HUES6 (cell line): Measurements from ENCODE around the gene TRAF3.

Source experiments
- H3K27ac ChIP-seq: 2 replicates; pipeline ENCODE4 v1.7.0; 2013; ENCODE audit warnings: low read depth, mild to moderate bottlenecking, low read length, inconsistent platforms
- H3K27me3 ChIP-seq: 2 replicates; pipeline ENCODE4 v1.6.1; 2013; ENCODE audit warnings: low read length; ENCODE audit not compliant: control insufficient read depth, insufficient read depth
- H3K36me3 ChIP-seq: 2 replicates; pipeline ENCODE4 v1.6.1; 2013; ENCODE audit warnings: low read length; ENCODE audit not compliant: control insufficient read depth, insufficient read depth
- H3K4me1 ChIP-seq: 2 replicates; pipeline ENCODE4 v1.6.1; 2013; ENCODE audit warnings: low read length; ENCODE audit not compliant: control insufficient read depth, insufficient read depth
- H3K4me3 ChIP-seq: 2 replicates; pipeline ENCODE4 v1.5.1; 2013; ENCODE audit warnings: low read depth, low read length
- H3K9ac ChIP-seq: one replicate; pipeline ENCODE4 v1.6.1; 2013; ENCODE audit warnings: mild to moderate bottlenecking, low read length
- H3K9me3 ChIP-seq: 2 replicates; pipeline ENCODE4 v1.6.1; 2013; ENCODE audit warnings: low read depth, low read length; ENCODE audit not compliant: control insufficient read depth, insufficient read depth

TRAF3 gene

DNA sequence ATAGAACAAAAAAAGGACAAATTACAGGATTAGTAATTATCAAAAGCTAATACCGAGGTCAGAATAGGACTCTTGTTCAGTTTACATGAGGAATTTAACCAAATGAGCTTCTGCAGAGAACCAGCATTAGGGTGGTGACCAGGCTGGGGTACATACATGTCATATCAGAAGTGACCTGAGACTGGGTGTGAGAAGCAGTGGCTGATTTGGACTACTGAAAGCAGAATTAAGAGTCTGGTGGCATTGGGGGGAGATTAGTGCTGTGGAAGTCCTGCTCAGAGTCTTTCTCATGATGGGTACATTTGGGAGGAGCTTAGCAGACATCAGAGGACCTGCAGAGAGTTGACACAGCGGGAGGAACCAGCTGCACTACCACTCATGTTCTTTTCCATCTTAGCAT, 21.7 kb downstream of the TRAF3 start:
- H3K27me3 ChIP-seq = no peaks in the 10 kb centered on the region
- H3K9me3 ChIP-seq = peaks cover 4% of the 10 kb centered on the region; the same call in 1 of the 2 replicates
- no peak overlapping the region for H3K27ac ChIP-seq
- H3K4me3 ChIP-seq = no peak overlapping the region
- no peak overlapping the region for H3K9ac ChIP-seq
- no peaks in the 10 kb centered on the region for H3K36me3 ChIP-seq
- peaks cover 5% of the 10 kb centered on the region; the same call in 1 of the 2 replicates for H3K4me1 ChIP-seq

DNA sequence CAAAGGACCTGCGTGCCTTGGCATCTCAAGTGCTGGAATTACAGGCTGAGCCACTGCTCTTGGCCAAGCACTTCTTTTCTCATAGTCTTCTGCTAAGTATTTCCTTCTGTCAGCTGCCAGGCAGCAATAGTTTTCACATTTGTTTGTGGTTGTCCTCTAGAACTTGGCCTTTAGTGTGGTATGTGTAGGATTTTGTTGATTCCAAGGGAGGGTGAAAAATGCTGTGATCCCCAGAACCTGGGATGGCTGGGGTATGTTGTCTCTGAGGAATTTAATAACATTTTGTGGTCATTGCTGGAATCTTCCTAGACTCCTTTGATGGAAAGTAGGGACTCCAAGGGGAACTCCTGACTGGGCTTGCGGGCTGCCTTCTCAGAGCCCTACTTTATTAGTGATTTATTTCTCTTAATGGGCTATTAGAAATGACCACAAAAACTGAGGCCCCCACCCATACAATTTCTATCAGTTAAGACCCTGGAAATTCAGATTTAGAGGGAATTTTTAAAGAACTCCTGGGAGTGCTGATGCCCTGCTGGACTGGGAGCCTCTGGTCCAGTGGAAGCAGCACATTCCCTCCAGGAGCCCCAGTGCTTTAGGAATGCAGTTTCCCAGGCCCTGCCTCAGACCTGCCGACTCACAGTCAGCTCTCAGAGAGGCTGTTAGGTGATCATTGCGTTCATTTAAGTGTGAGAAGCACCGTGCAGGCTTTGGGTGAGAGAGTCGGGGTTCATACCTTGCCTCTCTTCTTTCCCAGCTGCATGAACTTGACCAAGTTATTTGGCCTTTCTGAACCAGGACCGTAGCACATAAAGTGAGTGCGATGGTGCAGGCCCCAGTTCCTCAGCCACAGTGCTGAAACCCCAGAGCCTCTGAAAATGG, 22.7 kb downstream of the TRAF3 start:
- no peak overlapping the region for H3K27ac ChIP-seq
- no peaks in the 10 kb centered on the region for H3K9me3 ChIP-seq
- H3K36me3 ChIP-seq = no peaks in the 10 kb centered on the region
- no peaks in the 10 kb centered on the region for H3K27me3 ChIP-seq
- no peak overlapping the region for H3K9ac ChIP-seq
- H3K4me3 ChIP-seq = no peak overlapping the region
- peaks cover 5% of the 10 kb centered on the region; the same call in 1 of the 2 replicates for H3K4me1 ChIP-seq

DNA sequence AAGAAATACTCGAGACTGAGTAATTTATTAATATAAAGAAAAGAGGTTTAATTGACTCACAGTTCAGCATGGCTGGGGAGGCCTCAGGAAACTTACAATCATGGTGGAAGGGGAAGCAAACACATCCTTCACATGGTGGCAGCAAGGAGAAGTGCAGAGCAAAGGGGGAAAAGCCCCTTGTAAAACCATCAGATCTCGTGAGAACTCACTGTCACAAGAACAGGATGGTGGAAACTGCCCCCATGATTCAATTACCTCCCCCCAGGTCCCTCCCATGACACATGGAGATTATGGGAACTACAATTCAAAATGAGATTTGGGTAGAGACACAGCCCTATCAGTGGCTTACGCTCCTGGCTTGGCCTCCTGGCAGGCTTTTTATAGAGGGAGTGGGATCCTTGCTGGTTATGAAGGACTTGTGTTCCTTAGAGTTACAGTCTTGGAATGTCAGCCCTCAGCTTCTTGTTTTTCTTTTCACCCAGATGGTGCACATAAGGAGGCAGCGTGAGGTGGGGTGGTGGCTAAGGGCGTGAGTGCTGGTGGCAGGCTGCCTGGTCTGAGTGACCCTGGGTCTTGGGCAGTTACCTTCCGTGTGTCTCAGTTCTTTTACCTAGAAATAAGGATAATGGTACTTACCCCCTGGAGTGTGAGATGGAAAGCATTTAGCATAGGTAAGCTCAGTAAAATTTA, 25.7 kb downstream of the TRAF3 start:
- Histone ChIP-seq H3K9ac (no peak overlapping the region), H3K27ac (no peak overlapping the region), H3K36me3 (no peaks in the 10 kb centered on the region), H3K4me3 (no peak overlapping the region), H3K27me3 (no peaks in the 10 kb centered on the region), H3K9me3 (no peaks in the 10 kb centered on the region), H3K4me1 (peaks cover 8% of the 10 kb centered on the region)

GRCh38 chr14:102804858-102805257, 27.6 kb downstream of the TRAF3 start:
- Histone ChIP-seq H3K27ac (no peak overlapping the region), H3K9me3 (no peaks in the 10 kb centered on the region), H3K27me3 (no peaks in the 10 kb centered on the region), H3K9ac (no peak overlapping the region), H3K4me3 (no peak overlapping the region), H3K36me3 (no peaks in the 10 kb centered on the region), H3K4me1 (peaks cover 10% of the 10 kb centered on the region)

DNA sequence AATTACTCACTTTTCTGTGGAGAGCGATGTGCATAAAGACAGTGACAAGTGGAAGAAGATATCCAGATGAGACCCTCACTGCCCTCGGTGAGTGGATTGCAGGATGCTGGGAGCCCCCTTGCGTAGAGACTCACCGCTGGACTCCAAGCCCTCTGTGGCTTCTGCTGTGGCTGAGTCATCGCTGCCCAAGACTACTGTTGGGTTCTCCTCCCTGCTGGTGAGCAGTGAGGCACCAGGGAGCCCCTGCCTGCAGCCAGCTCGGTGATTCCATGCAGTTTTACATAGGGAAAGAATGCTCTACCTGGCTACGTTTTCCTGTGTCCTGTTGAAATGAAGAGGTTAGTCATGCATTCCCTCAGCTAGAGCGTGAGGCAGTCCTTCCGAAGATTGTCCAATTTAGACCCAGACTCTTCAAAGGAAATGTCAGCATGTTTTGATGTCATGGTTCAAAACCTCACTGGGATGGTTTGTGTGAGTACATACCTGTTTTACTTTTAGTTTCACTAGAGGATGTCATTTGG, 28.2 kb downstream of the TRAF3 start:
- Histone ChIP-seq H3K9ac (no peak overlapping the region), H3K27me3 (no peaks in the 10 kb centered on the region), H3K4me3 (no peak overlapping the region), H3K36me3 (no peaks in the 10 kb centered on the region), H3K4me1 (peaks cover 16% of the 10 kb centered on the region), H3K9me3 (no peaks in the 10 kb centered on the region), H3K27ac (no peak overlapping the region)

- Histone ChIP-seq H3K36me3 (no peaks in the 10 kb centered on the region), H3K4me1 (peaks cover 16% of the 10 kb centered on the region), H3K9me3 (no peaks in the 10 kb centered on the region), H3K9ac (no peak overlapping the region), H3K27ac (no peak overlapping the region), H3K27me3 (no peaks in the 10 kb centered on the region), H3K4me3 (no peak overlapping the region)
Observed at GRCh38 chr14:102805941-102806340, 28.7 kb downstream of the TRAF3 start.

- H3K4me3 ChIP-seq = no peak overlapping the region
- H3K27me3 ChIP-seq = no peaks in the 10 kb centered on the region
- H3K36me3 ChIP-seq = no peaks in the 10 kb centered on the region
- H3K9me3 ChIP-seq = no peaks in the 10 kb centered on the region
- H3K4me1 ChIP-seq = peaks cover 16% of the 10 kb centered on the region
- no peak overlapping the region for H3K9ac ChIP-seq
- H3K27ac ChIP-seq = no peak overlapping the region
Observed at GRCh38 chr14:102806447-102806846, 29.2 kb downstream of the TRAF3 start.

GRCh38 chr14:102807013-102807406, 29.8 kb downstream of the TRAF3 start:
- Histone ChIP-seq H3K9me3 (no peaks in the 10 kb centered on the region), H3K4me1 (peaks cover 16% of the 10 kb centered on the region), H3K27ac (no peak overlapping the region), H3K36me3 (no peaks in the 10 kb centered on the region), H3K9ac (no peak overlapping the region), H3K27me3 (no peaks in the 10 kb centered on the region), H3K4me3 (no peak overlapping the region)

DNA sequence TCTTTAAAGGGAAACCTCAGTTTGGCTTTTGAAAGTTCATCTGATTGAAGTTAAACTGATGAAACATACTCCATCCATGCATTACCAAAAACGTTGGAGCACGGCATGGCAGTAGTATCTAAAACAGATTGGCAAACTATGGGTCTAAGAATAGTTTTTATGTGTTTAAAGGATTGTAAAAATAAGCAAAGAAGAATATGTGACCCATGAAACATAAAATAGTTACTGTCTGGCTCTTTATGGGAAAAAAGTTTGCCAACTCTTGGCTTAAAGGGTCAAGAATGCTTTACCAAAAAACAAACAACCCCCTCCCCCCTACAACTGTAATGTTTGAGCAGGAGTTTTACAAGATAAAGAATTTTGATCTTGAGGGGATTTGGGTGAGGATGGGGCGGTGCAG, 32.6 kb downstream of the TRAF3 start:
- no peak overlapping the region for H3K9ac ChIP-seq
- no peaks in the 10 kb centered on the region for H3K36me3 ChIP-seq
- no peaks in the 10 kb centered on the region for H3K27me3 ChIP-seq
- no peak overlapping the region for H3K4me3 ChIP-seq
- H3K4me1 ChIP-seq = peaks cover 16% of the 10 kb centered on the region
- H3K27ac ChIP-seq = no peak overlapping the region
- H3K9me3 ChIP-seq = no peaks in the 10 kb centered on the region

- Histone ChIP-seq H3K27me3 (no peaks in the 10 kb centered on the region), H3K9me3 (no peaks in the 10 kb centered on the region), H3K4me3 (no peak overlapping the region), H3K27ac (no peak overlapping the region), H3K9ac (no peak overlapping the region), H3K4me1 (peaks cover 9% of the 10 kb centered on the region), H3K36me3 (no peaks in the 10 kb centered on the region)
Observed at GRCh38 chr14:102810523-102810922, 33.3 kb downstream of the TRAF3 start.
